ENCODE measurements around the gene TDP2.

Gene TDP2, protein sequence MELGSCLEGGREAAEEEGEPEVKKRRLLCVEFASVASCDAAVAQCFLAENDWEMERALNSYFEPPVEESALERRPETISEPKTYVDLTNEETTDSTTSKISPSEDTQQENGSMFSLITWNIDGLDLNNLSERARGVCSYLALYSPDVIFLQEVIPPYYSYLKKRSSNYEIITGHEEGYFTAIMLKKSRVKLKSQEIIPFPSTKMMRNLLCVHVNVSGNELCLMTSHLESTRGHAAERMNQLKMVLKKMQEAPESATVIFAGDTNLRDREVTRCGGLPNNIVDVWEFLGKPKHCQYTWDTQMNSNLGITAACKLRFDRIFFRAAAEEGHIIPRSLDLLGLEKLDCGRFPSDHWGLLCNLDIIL

DNA sequence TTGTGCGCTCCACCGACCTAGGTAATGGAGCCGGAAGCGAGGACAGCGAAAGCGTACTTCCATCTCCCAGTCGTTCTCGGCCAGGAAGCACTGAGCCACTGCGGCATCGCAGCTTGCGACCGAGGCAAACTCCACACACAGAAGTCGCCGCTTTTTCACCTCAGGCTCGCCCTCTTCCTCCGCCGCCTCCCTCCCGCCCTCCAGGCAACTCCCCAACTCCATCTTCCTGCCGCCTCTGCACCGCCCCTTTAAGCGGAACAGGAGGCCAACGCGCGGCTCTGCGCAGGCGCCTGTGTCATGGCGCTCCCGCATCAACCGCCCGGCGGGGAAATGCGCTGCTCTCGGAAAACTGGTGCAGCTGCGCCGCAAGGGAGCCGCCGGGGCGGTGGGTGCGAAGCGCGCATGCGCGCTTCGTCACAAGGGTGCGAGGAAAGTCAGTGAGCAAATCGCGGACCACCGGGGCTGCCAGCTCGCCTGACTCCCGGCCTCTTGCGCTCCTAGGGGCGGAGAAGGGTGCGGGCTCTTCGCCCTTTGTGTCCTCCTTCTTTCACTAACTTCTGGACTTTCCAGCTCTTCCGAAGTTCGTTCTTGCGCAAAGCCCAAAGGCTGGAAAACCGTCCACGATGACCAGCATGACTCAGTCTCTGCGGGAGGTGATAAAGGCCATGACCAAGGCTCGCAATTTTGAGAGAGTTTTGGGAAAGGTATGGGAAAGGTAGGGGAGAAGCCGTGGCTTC, at the start of gene TDP2, which contains the start of gene ACOT13:
TDP2 (minus strand) TSS at position 259 of the 737 bp plus-strand sequence; CDS start at position 222, 37 bp downstream.
ACOT13 (plus strand) TSS at position 437 of the 737 bp plus-strand sequence; CDS start at position 624, 187 bp downstream.
- peak; percentile 96 for DNase-seq (ENCODE audit: low read depth)

DNA sequence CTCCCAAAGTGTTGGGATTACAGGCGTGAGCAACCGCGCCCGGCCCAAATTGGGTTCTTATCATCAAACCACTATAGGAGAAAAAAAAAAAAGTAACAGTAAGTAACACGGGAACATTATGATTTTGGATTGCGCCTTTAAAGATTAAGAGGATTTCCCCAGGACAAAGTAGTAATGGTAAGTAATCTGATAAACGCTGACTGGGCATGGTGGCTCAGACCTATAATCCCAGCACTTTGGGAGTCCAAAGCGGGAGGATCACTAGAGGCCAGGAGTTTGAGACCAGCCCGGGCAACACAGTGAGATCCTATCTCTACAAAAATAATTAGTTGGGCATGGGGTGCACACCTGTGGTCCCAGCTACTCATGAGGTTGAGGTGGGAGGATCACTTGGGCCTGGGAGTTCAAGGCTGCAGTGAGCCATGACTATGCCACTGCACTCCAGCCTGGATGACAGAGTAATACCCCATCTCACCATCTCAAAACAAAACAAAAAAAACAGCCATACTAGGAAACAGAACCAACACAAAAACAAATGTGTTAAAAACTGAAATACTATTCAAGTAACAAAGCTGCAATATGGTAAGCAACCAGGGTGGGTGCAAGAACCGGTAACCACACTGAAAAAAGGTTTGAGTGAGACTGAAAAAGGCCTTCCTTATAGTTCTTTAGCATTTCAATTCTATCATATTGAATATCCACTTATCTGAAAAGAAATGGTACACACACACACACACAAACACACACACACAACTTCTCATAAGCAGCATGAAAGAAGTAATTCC, 44.0 kb upstream of the TDP2 start:
- DNase-seq (ENCODE audit: low read depth): no peak

DNA sequence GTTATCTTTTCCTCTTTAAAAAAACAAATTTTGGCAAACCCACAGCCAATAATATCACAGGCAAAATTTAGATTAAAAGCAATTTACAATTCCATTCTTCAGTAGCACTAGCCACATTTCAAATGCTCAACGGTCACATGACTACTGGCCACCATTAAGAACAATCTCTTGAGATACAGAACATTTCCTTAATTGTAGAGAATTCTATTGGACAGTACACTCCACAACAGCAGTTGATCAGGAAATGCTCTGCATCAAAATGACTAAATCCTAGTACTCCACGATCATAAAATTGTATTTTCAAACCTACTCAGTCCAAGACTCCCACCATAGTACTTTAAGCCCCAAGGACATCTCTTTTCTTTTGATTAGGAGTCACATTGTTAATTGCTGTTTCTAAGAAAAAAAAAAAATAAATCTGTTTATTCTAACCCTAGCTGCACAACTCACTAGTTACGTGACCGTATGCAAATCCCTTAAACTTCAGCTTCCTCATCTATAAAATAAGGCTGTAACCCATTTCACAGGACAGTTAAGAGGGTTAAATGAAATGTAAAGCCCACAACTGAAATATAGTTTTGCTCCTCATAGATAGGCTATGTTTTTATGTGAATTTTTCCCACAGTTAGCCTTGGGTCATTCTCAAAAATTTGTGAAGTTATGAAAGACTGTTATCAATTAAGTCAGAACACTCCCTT, 42.5 kb upstream of the TDP2 start:
- DNase-seq (ENCODE audit: low read depth): no peak

DNA sequence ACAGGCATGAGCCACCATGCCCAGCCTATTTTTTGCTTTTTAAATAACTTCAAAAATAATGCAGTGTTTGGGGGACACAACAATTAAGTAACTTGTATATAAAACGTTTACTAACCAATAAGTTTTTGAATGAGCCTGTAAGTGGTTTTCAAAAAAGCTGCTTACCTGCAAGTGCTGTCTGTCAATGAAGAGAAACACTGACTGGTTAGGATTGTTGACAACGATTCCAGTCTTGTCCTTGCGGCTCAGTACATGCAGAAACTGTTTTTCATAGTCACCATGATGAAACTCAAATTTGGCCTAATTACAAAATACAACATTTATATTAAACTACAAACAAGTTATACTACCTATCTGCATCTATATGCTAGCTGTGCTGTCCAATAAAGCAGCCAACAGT, 41.9 kb upstream of the TDP2 start:
- DNase-seq (ENCODE audit: low read depth): no peak

DNA sequence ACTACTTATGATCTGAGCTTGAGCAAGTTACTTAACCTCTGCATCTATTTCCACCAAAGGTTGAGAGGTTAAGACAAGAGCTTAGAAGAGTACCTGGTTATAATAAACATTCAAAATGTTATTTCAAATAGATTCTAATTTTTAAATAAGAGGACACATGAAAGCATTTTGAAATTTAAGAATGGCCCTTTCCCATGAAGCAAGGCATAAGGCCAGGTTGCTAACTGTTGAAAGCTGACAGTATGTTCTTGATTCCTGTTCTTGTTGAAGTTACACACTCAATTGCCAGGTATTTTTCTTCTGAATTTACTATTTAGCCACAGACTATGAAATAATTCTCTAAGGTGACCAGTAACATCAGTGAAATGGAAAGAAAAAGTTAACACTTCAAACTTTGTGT, 37.8 kb upstream of the TDP2 start:
- no peak for DNase-seq (ENCODE audit: low read depth)

DNA sequence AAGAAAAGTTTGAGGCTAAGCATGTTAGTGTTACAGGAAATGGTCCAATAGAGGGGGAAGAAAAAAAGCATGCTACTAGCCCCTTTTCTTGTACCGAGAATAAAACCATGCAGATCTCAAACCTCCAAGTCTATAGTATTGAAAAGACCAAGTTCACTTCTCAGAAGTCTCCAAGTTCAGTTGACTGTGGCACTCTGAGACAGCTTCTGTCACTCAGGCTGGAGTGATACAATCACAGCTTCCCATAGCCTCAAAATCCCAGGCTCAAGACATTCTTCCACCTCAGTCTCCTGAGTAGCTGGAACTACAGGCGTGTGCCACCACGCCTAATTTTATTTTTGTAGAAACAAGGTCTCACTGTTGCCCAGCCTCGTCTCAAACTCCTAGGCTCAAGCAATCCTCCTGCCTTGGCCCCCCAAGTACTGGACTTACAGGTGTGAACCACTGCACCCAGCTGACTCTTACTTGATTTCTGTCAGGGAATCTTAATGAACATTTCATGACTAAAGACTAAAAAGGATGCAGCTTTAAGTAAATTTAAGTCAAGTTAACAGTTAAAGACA, 36.1 kb upstream of the TDP2 start:
- DNase-seq (ENCODE audit: low read depth): no peak

DNA sequence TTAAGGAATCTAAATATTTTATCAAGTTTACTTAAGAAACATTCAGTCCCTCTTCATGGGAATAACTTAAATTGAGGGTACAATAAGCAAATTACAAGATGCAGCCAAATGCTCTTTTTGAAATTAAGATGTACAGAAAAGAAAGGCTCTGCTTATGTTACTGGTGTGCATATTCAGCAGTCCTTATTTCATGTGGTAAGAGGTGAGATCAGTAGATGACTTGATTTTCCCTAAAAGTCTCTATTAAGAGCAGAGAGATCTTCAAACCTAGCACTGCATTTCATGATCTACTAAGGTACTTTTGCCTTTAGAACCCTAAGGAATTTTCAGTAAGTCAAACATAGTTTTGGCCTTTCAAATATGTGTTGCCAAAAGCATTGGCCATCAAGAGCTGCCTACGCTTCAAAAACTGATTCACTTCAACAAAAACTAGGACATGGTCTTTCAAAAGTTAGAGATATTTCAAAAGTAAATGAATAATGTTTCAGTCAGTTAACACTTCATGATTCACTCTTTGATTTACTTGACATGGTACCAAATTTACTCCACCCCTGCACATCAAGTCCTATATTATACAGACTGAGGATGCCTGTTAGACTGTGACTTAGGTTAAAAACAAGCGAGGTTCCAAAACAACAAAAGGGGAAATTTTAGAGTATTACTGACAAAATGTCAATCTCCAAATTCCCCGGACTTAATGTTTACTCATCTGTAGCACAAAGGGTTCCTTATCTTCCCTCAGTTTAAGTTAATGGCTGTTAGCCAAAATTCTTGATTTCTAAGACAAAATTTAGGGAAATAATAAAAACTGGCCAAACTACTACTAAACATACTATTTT, 33.0 kb upstream of the TDP2 start:
- DNase-seq (ENCODE audit: low read depth): no peak

DNA sequence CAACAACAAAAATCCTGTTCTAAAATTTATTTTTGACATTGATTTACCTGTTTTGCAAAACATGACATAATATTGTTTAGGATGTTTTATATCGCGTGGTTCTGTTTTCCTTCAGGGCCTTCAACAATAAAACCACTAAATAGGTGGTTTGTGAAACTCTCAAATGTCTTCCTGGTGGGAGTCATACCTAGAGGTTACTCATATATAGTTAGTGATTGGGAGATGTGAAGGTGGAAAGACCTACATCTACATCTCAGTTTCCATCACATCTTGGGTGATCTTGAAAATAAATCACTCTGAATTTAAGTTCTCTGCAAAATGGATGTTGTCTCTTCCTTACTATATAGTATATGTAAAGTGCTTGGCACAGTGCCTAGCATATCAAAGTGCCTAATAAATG, 29.4 kb upstream of the TDP2 start:
- DNase-seq (ENCODE audit: low read depth): no peak

DNA sequence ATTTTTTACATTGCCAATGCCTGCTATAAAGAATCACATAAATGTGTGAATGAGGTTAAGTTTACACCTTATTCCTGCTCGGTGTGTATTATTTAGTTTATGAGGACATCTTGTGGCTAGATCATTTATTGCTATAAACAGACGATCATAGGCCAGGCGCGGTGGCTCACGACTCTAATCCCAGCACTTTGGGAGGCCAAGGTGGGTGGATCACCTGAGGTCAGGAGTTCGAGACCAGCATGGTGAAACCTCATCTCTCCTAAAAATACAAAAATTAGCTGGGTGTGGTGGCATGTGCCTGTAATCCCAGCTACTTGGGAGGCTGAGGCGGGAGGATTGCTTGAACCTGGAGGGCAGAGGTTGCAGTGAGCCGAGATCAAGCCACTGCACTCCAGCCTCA, 28.9 kb upstream of the TDP2 start:
- peak; percentile 13 for DNase-seq (ENCODE audit: low read depth)

DNA sequence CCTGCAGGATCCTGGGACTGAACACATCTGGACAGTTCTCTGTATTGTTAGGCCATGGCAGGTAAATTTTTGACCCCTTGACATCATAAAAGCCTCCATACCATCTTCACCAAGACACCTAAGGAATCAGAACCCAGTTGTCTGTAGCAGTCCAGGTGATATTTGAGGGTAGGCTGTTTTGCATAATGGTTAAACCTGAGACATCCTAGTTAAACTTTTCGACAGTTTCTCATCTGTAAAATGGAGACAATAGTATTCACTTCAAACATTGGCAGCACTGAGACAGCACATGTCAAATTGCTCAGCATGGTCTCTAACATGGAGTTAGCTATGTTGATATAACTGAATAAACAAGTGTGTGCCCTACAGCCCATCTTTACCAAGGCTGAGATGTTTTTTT, 27.5 kb upstream of the TDP2 start:
- DNase-seq (ENCODE audit: low read depth): no peak

DNA sequence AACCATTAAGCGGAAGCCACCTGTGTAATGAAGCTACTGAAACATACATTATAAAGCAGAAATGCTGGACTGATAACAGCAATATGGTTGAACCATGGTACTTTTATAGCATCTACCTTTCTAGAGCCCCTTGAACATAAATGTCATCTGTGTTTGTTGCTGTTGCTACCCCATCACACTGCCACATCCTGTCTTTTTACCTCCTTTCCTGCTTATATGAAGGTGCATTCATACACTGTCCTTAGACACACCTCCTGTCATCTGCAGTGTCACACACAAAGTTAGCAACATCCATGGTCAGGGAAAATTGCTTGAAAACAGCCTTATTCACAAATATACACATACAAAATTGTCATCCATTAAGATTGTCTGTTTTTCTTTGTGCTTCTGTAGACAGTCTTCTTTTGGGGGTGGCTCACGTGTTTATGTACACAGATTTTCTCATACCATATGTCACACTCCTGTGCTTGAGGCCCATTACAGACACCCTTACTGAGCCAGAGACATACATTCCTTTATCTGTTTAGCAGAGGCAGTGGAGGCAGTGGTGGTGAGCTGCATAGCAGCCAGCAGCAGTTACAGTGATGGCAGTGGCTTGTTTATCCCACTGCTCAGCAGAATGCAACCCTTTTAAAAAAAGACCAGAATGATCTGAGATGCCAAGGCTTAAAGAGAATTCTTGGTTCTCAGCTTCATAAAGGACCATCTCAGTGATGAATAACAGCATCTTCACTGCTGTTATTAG, 26.3 kb upstream of the TDP2 start:
- no peak for DNase-seq (ENCODE audit: low read depth)

DNA sequence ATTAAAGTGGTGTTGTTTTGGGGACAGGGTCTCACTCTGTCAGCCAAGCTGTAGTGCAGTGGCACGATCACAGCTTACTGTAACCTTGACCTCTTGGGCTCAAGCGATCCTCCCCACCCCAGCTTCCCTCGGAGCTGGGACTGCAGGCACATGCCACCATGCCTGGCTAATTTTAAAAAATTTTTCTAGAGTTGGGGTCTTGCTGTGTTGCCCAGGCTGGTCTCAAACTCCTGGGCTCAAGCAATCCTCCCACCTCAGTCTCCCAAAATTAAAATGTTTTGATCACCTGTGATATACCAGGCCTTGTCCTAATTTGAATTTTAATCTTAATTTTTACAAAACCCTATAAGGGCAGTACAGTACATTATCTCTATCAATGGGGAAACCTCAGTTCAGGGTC, 25.7 kb upstream of the TDP2 start:
- DNase-seq (ENCODE audit: low read depth): no peak

DNA sequence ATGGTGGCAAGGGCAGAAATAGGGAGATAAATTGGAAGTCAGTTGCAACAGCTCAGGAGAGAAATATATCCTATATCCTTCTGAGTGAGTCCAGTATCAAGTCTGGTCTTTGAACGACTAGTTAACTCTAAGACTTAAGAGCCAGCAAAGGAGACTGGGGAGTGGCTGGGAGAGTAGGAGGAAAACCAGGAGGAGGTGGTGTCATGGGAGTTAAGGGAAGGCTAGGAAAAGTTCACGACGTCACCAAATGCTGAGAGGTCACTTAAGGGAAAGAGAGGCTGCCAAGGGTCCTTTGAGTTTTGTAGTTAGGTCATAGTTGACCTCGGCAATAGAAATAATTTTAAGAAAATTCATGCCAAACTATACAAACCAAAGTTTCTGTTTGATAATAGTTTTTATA, 25.3 kb upstream of the TDP2 start:
- DNase-seq (ENCODE audit: low read depth): no peak

DNA sequence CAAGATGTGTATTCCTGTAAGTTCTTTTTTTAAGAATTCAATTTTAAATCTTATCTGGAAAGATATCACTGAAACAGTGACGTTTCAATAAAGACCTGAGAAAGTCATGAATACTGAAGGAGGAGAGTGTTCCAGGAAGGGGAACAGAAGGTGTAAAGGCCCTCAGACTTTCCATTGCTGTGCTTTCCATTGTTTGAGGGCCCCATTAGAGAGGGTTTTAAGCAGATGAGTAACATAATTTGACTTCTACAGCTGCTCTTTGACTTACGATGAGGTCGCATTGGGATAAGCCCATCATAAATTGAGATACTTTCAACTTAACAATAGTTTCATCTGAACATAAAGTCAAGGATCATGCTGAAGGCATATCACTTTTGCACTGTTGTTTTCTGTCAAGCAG, 24.9 kb upstream of the TDP2 start:
- DNase-seq (ENCODE audit: low read depth): no peak

DNA sequence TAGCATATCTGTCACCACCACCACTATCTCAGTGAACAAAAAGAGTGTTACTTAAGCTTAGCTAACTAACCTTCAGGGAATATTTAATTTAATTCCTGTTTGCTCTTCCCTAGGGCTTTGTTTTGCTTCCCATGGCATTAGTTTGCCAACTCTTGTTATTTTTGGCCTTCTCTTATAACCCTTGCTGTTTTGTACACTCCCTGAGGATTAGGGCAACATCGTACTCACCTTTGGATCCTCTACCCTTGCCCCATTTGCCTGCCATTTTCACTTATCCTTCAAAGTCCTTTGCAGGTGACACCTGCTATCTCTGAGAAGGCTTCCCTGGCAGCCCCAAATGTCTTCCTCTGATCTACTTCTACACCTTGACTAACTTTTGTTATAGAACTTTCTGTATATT, 23.9 kb upstream of the TDP2 start:
- no peak for DNase-seq (ENCODE audit: low read depth)

DNA sequence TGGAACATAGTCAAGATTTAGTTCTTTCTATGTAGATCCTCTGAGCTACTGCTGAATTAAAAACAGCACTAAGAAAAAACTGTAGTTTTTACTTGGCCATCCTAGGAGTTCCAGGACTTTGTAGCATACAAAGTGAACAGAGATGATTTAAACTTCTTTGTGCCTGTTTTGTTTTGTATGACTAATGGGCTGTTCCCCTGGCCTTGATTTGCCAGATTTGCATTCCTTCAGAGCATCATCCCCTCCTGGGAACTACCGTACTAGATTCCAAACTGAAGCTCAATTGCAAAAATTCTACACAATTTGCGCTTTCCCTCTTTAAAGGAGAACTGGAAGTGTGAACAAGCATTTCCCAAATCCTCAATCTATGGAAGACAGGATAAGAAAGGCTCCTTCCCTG, 23.3 kb upstream of the TDP2 start:
- no peak for DNase-seq (ENCODE audit: low read depth)

DNA sequence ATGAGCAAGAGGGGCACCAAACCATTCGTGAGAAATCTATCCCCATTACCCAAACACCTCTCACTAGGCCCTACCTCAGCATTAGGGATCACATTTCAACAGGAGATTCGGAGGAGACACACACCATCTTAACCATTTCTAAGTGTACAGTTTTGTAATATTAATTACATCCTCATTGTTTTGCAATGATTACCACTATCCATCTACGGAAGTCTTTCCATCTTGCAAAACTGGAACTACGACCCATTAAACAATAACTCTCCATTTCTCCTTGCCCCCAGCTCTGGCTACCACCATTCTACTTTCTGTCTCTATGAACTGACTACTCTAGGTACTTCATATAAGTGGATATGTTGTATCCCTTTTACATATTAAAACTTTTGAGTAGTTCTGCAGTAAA, 20.2 kb upstream of the TDP2 start:
- no peak for DNase-seq (ENCODE audit: low read depth)

DNA sequence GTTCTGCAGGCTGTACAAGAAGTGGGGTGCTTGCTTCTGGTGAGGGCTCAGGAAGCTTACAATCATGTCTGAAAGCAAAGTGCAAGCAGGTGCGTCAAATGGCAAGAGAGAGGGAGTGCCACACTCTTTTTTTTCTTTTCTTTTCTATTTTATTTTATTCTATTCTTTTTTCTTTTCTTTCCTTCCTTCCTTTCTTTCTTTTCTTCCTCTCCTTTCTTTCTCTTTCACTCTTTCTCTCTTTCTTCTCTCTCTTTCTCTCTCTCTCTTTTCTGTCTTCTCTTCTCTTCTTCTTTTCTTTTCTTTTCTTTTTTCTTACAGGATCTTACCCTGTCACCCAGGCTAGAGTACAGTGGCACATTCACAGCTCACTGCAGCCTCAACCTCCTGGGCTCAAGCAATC, 19.7 kb upstream of the TDP2 start:
- DNase-seq (ENCODE audit: low read depth): no peak

DNA sequence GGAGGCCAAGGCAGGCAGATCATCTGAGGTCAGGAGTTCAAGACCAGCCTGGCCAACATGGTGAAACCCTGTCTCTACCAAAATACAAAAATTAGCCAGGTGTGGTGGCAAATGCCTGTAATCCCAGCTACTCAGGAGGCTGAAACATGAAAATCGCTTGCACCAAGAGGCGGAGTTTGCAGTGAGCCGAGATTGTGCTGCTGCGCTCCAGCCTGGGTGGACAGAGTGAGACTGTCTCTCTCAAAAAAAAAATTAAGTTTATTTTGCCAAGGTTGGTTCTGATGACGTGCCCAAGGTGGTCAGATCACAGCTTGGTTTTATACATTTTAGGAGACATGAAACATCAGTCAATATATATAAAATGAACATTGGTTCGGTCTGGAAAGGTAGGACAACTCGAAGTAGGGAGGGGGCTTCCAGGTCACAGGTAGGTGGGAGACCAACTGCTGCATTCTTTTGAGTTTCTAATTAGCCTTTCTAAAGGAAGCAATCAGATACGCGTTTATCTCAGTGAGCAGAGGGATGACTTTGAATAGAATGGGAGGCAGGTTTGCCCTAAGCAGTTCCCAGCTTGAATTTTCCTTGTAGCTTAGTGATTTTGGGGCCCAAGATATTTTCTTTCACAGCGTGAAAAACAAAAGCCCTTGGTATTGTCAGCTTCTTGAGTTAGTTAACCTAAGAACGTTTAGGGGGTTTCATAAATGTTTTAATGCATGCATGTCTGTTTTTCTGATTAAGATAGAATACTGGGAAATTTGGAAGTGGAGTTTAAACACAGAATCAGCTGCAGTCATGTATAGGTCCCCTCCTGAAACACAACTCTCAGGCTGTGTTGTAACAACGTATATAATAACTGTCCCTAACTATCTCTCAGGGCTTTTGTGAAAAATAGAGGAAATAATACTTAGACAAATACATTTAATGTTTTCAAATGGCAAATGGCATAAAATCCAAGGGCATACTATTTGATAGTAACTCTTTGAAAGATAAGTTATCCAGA, 16.9 kb upstream of the TDP2 start:
- DNase-seq (ENCODE audit: low read depth): no peak

Data from activated T-helper 1 cell treated with Interleukin-2 at 50 U/mL for 16 hours (primary cell).